K562 (cell line): ENCODE measurements around the gene YJU2. TPM values are rescaled to one million over a fixed set of nuclear protein-coding genes. Genes with fewer than 3 reads are reported as not detected.

Source experiments
- CEBPG ChIP-seq, 3 experiments: fragments of 200-800 bp in 1 of 3; sonication (Bioruptor generic) in 1 of 3; sonication (generic) in 1 of 3; formaldehyde crosslinking in 1 of 3; IDR thresholded peaks in 2 of 3; conservative IDR thresholded peaks in 1 of 3; 2 replicates each; pipeline versions ENCODE4 v1.6.1 to v1.8.0; 2016 to 2022; ENCODE audit warnings: missing compliant biosample characterization in 2 of 3, missing genetic modification characterization in 2 of 3, mild to moderate bottlenecking in 1 of 3, missing genetic modification reagents in 1 of 3
- GTF2E2 ChIP-seq: fragments of 200-800 bp; sonication (Bioruptor generic); IDR thresholded peaks from 2 replicates; pipeline ENCODE4 v1.6.1; 2016; ENCODE audit warnings: missing genetic modification characterization, missing compliant biosample characterization
- HBP1 ChIP-seq: fragments of 450-650 bp; formaldehyde crosslinking; IDR thresholded peaks from 2 replicates; pipeline ENCODE4 v1.4.0; 2022; ENCODE audit warnings: missing genetic modification characterization
- MEIS2 ChIP-seq: fragments of 450-650 bp; IDR thresholded peaks from 2 replicates; pipeline ENCODE4 v1.6.1; 2014; ENCODE audit warnings: mild to moderate bottlenecking; ENCODE audit not compliant: partially characterized antibody
- NFE2L1 ChIP-seq: fragments of 450-650 bp; IDR thresholded peaks from 2 replicates; pipeline ENCODE4 v1.6.1; 2016; ENCODE audit warnings: missing genetic modification characterization, low read depth, mild to moderate bottlenecking, missing compliant biosample characterization, moderate library complexity, borderline replicate concordance
- NFRKB ChIP-seq: fragments of 450-650 bp; IDR thresholded peaks from 2 replicates; pipeline ENCODE4 v1.6.1; 2016; ENCODE audit warnings: low read depth
- SNRNP70 ChIP-seq: fragments of 200-400 bp; formaldehyde crosslinking; optimal IDR thresholded peaks from 2 replicates; pipeline ENCODE3; 2017; ENCODE audit warnings: low read depth, low read length
- SP1 ChIP-seq: sonication (generic); formaldehyde crosslinking; IDR thresholded peaks from 2 replicates; pipeline ENCODE4 v1.8.1; 2022; ENCODE audit warnings: mild to moderate bottlenecking, missing genetic modification reagents
- USF2 ChIP-seq: sonication (generic); formaldehyde crosslinking; IDR thresholded peaks from 2 replicates; pipeline ENCODE4 v1.5.0; 2020; ENCODE audit warnings: missing genetic modification reagents
- YY1 ChIP-seq, 3 experiments: IDR thresholded peaks; 2 replicates each; pipeline ENCODE4 v1.6.1; 2011; ENCODE audit warnings: low read length in 2 of 3, mild to moderate bottlenecking in 2 of 3, moderate library complexity in 2 of 3, borderline replicate concordance in 1 of 3, control low read depth in 1 of 3, low read depth in 1 of 3; ENCODE audit not compliant: insufficient read depth in 3 of 3, insufficient replicate concordance in 2 of 3, control insufficient read depth in 1 of 3, insufficient read length in 1 of 3; ENCODE audit errors: extremely low read depth in 1 of 3
- ZNF224 ChIP-seq: sonication (generic); formaldehyde crosslinking; IDR thresholded peaks from 2 replicates; pipeline ENCODE4 v1.8.0; 2022; ENCODE audit warnings: mild to moderate bottlenecking, missing genetic modification reagents
- ZNF318 ChIP-seq, 2 experiments: fragments of 450-650 bp; IDR thresholded peaks; 2 replicates each; pipeline ENCODE4 v1.6.1; 2016; ENCODE audit warnings: mild to moderate bottlenecking in 2 of 2, borderline replicate concordance in 1 of 2, low read depth in 1 of 2, moderate library complexity in 1 of 2
- polyA plus RNA-seq, 8 experiments: library from polyadenylated mRNA; depleted of rRNA in 4 of 8; stranded (reverse) in 5 of 8; unstranded in 3 of 8; fragments of >200 nt; fragmentation: Nextera tagmentation in 2 of 8; fragmentation: Illumina TruSeq in 1 of 8; extraction: Ambion mirVana in 2 of 8; extraction: Trizol in 1 of 8; gene quantifications; 2 replicates each; pipeline versions ENCODE4 v1.2.1 to v1.2.3, GENCODE V29; 2011 to 2014; ENCODE audit warnings: inconsistent platforms in 1 of 8, missing spikeins in 1 of 8
- total RNA-seq, 7 experiments: library from RNA; depleted of rRNA in 6 of 7; stranded (reverse); fragments of >200 nt in 6 of 7; fragmentation: Illumina TruSeq in 2 of 7; extraction: Trizol in 2 of 7; gene quantifications; 2 replicates each; pipeline versions ENCODE4 v1.2.1 to v1.2.3, GENCODE V29; 2011 to 2021; ENCODE audit warnings: low replicate concordance in 1 of 7
- TF ChIP-seq, protein P1 (sequence below): sonication (generic); formaldehyde crosslinking; IDR thresholded peaks from 2 replicates; pipeline ENCODE4 v1.8.0; 2022; ENCODE audit warnings: mild to moderate bottlenecking, missing genetic modification reagents

YJU2 gene
- total and polyA plus RNA-seq, 9 of the 15 experiments (the other 6 are each of a cell fraction or from before 2014, with no cell fraction given): 0.41 to 34.9 (median 19.3) TPM

DNA sequence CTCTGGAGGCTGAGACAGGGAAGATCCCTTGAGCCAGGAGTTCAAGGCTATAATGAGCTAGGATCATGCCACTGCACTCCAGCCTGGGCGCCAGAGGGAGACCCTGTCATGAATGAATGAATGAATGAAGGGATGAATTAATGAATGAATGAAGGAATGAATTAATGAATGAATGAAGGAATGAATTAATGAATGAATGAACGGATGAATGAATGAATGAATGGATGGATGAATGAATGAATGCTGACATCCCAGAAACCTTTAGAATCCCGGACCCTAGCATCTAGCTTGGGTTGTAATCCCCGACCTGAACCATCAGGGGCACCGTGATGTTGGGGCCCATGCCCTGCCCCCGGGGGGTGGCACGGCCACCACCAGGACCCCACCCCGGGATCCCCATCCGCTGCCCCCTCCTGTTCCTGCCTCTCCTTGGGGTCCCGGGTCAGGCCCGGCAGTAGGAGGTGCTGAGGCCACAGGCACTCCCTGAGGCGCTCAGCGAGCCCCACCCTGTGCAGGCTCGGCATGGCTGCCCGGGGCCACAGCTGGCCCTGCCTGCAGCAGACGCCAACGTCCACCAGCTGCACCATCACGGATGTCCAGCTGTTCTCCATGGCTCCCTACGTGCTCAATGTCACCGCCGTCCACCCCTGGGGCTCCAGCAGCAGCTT is 14.1 kb upstream of the YJU2 start (continued):
- no peak for TF ChIP-seq USF2 (CRISPR knock-in tag)
- TF ChIP-seq ZNF318 (IDR thresholded peaks at IDR 0.05; ENCODE audit: borderline replicate concordance in 1 of 2, low read depth in 1 of 2): 0 out of 4 replicates have a peak, but pooled peaks of 1 of the 2 experiments have one; percentile 32
- TF ChIP-seq, protein P1, sequence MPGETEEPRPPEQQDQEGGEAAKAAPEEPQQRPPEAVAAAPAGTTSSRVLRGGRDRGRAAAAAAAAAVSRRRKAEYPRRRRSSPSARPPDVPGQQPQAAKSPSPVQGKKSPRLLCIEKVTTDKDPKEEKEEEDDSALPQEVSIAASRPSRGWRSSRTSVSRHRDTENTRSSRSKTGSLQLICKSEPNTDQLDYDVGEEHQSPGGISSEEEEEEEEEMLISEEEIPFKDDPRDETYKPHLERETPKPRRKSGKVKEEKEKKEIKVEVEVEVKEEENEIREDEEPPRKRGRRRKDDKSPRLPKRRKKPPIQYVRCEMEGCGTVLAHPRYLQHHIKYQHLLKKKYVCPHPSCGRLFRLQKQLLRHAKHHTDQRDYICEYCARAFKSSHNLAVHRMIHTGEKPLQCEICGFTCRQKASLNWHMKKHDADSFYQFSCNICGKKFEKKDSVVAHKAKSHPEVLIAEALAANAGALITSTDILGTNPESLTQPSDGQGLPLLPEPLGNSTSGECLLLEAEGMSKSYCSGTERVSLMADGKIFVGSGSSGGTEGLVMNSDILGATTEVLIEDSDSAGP (CRISPR knock-in tag): no peak
- 0 out of 2 replicates have a peak, but pooled peaks have one; percentile 23 for TF ChIP-seq NFRKB
- TF ChIP-seq GTF2E2 (tag): no peak
- no peak for TF ChIP-seq MEIS2
- TF ChIP-seq CEBPG (CRISPR knock-in tag; IDR thresholded peaks at IDR 0.05): no peak
- no peak for TF ChIP-seq CEBPG (tag; conservative IDR thresholded peaks at IDR 0.05 in 1 of 2, IDR thresholded peaks at IDR 0.05 in 1 of 2)
- no peak for TF ChIP-seq HBP1
- no peak for TF ChIP-seq ZNF224 (CRISPR knock-in tag)
- TF ChIP-seq SNRNP70: no peak
- TF ChIP-seq NFE2L1: no peak
- TF ChIP-seq YY1 (IDR thresholded peaks at IDR 0.05; ENCODE audit: borderline replicate concordance in 1 of 3, control insufficient read depth in 1 of 3, extremely low read depth in 1 of 3, insufficient read depth in 3 of 3, insufficient read length in 1 of 3, insufficient replicate concordance in 2 of 3, low read depth in 1 of 3, low read length in 2 of 3): peak in 1 of 3 experiments; percentile 18
- no peak for TF ChIP-seq SP1 (CRISPR knock-in tag)
